ENCODE data around the gene ENTPD3.

- TF ChIP-seq CTCF (IDR thresholded peaks at IDR 0.05) (no peak), POLR2AphosphoS5 (IDR thresholded peaks at IDR 0.05) (no peak), EP300 (IDR thresholded peaks at IDR 0.05) (no peak), POLR2A (IDR thresholded peaks at IDR 0.05) (no peak)
Measured at GRCh38 chr3:40427045-40427669, 40.2 kb downstream of the ENTPD3 start.
